Activated CD4-positive, alpha-beta T cell treated with anti-CD3 and anti-CD28 coated beads, Interleukin-10, Interleukin-2, amounts not matched to agents 100 ng/mL and 50 ng/mL, durations not matched to agents 16 hours and 8 hours (primary cell): Measurements from ENCODE around the gene AHNAK2.

Experiments
- DNase-seq: peaks from one replicate; pipeline ENCODE4 v3.0.0-alpha.2; 2020

The AHNAK2 gene

DNA sequence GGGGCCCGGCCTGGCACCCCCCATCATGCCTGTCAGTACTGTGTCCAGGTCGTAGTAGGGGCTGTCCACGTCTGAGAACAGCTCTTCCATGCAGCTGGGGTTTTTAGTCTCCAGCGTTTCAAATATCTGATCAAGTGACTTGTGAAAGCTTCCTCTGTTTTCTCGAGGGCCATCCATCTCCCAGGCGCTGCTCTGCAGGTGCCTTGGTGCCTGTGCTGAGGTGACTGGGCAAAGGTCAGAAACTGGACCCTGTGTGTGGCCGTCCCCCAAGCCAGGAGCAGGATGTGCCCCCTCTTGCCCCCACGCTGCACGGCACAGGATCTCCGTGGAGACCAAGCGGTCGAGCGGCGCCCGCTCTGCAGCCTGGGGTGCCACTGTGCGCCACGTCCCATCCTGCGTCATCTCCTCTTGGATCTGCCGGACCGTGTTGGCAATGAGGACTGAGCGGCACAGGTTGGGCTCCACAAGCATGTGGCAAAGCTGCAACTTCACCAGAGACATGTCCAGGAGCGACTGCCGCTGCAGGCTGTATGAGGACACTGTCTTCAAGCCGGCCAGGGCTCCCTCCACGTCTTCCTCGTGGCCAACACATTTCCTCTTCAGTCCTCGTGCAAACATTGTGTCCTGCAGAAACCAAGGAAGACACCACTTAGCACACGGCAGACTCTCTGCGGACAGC is 33.3 kb upstream of the AHNAK2 start:
- DNase-seq: no peak

DNA sequence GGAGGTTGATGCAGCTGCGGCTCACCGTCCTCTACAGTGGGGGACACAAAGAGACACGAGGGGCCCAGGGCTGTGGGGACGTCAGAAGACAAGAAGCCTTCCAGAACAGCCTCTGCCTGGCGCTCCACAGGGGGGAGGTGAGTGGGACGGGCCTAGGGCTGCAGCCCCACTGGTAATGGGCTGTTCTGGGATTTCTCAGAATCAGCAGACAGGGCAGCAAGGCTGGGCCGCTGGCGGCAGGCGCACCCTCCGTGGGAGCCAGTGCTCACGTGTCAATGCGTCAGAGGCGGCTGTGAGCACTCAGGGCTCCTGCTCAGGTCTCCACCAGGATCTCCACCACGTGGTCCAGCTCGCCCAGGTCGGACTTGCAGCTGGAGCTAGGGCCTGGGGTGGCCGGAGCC is 32.7 kb upstream of the AHNAK2 start:
- no peak for DNase-seq

DNA sequence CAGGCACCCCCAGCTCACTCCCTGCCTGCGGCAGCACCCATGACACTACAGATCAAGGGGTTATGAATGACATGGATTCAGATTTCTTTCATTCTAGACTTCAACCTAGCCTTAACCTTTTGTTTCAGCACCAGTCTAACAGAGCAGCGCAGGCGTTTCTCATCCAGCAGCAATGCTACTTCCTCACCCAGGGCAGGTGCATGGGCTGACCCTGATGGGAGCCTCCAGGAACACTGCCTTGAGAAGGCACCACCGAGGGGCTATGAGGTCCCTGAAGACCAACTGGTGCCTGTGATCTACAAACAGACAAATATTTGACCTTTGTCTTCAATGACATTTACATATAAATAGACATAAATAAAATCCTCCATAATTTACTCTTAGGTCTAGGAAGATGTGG is 31.9 kb upstream of the AHNAK2 start:
- no peak for DNase-seq

DNA sequence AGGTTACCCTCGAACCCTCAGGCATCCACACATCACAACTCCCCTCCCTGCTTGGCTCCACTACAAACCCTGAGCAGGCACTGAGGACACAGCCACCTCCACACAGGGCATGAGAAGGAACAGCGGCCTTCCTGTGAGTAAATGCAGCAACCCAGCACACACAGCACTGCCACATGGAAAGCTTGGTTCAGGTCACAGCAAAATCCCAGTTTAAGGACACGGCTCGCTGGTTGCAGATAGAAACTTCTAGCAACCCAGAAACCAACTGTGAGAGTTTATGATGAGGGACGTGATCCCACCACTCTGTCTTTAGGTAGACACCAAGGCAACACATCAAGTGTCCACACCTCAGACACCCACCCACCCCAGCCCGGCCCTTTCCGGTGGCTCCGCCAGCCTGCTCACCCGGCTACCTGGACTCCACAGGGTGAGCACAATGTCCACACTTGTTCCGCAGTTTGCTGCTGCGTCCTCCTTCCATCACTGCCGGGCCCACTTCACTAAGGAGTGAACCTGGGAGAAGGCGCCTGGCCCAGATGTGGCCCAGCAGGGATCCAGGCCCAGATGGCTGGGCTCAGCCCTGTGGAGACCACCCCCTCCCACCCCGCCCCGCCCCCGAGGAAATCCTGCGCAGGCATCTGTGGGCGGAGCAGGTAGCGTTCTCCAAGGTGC is 29.6 kb upstream of the AHNAK2 start:
- no peak for DNase-seq

DNA sequence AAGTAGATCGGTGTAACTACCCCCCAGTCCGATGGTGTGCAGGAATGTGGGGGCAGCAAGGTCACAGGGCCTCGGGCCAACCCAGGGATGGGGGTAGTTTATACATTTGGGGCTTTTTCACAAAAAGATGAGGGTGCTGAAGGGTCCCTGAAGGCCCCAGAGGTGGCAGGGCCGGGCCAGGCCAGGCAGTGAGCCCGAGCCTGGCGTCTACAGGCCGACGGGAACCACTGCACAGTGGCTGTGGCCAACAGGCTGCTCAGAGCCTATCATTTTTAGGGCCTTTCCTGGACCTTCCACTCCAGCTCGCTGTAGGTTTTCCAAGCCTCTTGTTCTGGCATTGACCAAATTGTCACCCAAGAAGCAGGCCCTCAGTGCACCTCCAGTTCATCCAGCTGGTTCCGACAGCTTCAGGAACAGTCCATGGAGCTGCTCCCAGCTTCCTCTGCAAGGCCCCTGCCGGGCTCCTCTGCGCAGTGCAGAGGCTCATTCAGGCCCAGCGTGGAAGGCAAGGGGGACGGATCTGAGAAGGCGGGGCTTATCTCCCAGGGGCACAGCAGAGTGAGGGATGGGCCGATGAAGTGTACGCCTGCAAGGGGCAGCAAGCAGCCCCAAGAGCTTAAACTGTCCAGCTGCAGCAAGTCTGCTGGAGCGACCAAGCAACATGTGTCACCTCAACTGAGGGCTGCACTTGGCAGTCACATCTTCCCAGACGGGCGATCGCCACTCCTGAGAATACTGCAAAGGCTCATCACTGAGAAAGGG is 28.8 kb upstream of the AHNAK2 start:
- no peak for DNase-seq

DNA sequence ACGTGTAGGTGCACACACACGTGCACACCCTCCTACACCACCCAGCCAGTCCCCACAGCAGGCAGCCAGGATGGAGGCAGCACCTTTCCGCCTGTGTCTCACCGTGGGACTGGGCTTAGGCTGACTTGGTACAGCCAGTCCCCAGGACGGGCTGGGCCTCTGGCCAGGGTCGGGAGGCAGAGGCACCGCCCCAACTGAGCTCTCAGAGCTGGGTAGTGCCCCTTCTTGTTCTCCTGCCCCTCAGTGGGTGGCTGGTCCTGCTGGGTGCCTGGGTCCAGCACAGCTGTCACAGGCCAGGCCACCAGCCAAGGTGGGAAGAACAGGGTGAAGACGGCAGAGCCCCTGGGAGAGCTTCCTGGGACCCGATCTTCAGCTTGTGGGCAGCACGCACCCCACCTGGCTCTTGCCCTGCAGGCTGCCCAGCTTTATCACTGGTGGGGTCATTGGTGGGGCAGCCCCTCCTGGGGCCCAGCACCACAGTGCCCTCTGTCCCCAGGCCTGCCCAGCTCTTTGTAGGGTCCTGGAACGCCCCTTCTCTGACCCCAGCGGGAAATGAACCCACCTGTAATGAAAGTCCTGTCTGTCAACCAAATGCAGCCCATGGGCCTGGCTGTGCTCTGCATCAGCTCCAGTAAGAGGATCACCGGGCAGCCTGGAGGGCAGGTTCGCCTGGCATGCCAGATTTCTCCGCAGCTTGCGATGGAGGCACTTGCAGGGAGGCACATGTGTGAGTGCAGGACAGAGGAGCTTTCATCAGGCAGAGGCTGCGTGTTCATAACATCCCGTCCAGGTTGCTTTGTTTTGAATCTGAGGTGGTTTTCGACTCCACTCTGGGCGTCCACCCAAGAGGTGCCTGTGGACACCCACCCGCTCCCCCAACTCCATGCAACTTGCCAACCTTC is 28.0 kb upstream of the AHNAK2 start:
- no peak for DNase-seq

DNA sequence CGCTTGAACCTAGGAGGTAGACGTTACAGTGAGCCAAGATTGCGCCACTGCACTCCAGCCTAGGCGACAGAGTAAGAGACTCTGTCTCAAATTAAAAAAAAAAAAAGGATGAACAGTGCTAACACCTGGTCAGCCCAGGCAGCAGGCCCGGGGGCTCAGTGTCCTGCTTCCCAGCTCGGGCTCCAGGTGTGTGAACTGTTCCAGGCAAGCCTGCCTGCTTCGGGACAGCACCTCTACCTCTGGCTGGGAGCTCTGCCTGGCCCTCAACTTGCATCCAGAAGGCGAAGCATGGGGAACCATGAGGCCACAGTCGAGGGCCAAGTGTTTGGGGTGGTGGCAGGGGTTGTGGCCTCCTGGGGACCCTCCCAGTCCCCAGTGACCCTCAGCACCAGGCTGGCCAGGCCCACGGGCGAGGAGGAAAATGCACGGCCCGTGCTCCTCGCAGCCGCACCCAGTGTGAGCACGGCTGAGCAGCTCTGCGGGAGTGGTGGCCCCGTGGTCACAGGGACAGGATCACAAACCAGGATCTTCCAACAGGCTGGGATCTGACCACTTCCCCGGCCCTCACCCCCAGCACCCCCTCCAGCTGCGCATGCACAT is 27.3 kb upstream of the AHNAK2 start:
- no peak for DNase-seq

DNA sequence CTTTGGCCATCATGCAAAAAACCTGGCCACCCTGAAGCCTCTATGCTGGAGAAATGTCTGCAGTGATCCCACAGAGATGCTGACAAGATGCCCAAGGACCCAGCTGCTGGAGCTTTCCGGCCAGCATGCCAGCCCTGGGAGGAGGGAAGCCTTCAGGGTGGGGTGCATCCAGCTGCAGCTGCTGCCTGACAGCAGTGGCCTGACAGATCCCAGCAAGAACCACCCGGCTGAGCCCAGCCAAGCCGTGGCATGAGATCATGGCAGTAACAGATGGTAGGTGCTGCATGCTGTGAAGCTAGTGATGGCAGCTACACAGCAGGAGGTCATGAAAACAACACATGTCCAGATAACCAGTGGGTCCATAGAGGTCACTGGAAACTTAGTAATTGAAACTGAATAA is 21.2 kb upstream of the AHNAK2 start:
- DNase-seq: no peak

DNA sequence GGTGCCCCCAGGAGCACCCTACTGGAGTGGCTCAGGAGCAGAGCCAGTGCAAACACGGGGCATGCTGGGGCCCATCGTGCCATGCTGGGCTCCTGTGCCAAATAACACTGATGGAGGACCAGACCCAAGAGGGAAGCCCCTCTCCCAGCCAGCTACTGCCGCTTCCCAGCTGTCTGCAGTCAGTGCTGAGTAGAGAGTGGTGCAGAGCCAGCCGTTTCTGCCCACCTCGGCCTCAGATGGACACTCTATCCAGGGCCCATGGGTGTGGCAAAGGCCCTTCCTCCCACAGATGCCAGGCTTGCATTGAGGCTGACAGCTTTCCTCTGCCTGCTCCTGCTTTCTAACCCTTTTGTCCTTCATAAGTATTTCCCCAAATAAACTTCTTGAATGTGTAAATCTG is 20.6 kb upstream of the AHNAK2 start:
- DNase-seq: no peak

DNA sequence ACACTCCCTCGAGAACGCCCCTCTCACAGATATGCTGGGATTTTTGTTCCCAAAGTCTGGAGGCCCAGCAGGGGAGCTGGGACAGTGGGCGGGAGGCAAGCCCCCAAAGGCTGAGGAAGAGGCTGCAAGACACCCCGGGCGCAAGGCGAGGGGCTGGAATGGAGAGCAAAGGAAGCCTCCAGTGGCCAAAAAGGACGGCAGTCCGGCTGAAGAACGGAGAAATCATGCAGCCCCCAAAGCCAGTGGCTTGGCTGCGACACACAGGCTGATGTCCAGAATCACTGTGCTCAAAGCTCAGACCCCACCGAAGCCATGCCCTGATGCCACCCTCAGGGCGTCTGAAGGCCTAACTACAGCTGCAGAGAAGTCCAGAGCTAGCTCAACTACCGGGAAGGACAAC is 18.3 kb upstream of the AHNAK2 start:
- DNase-seq: no peak

DNA sequence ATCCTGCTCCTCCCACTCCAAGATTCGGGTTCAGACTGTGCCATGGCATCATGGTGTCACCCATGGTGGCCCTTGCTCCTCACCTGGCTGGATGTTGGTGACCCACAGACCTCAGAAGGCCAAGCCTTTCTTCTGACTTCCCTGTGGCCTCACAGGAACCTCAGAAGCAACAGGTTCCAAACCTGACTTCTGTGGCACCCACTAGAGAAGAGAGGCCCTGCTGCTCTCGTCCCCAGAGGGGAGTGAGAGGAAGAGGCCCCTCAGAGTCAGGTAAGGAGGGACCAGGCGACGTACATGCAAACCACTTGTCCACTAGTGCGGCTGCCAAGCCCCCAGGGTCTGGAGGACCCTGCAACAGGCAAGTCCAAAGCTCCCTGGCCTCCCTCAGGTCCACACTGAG is 17.9 kb upstream of the AHNAK2 start:
- DNase-seq: no peak

DNA sequence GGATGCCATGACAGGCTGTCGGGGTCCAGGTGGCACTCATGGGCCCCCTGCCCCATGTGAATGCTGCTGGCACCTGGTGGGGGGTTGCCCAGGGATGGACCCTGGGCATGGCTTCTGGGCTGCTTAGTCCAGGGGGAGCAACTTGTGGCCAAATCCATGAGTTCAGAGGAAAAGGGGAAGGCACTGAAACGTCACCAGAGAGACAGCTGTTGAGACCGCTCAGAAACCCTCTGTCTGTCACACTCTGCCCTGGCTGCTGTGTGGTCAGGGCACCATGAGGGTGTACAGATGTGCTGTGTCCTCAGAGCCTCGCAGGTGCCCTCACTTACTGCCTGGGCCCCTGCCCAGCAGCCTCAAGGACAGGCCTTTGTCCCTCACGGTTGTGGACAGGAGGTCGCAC is 16.8 kb upstream of the AHNAK2 start:
- no peak for DNase-seq

DNA sequence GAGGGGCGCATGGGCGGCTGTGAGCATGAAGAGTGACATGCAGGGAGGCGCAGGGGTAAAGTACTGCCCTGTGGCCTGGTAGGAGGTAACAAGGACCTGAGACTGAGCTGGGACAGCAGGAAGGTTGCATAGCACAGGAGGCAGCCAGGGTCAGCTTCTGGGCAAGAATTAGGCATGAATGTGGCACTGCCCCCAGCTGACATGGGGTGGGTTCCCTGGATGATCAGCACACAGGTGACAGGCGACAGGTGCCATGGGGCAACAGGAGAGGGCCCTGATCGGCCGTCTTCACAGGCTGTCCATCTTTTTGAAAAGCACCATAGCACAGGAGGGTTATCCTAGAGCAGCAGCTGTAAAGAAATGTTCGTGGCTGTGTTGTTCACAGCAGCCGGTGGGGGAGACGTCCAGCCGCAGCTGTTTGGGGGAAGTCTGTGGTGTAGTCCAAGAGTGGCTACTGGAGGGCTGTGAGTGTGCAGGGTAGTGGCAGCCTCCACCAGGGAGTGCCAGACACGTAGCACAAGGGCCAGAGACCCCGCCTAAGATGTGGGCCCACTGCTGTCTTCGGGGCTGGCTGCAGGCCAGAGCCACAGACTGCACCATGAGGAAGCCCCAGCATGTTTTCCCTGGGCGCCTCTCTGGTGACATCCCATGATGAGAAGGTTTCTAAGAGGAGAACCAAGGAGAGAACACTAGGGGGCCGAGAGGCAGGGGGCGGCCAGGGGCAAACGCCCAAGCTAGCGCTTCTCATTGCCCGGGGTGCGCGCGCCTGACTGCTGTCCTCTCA is 15.8 kb upstream of the AHNAK2 start:
- DNase-seq: no peak

DNA sequence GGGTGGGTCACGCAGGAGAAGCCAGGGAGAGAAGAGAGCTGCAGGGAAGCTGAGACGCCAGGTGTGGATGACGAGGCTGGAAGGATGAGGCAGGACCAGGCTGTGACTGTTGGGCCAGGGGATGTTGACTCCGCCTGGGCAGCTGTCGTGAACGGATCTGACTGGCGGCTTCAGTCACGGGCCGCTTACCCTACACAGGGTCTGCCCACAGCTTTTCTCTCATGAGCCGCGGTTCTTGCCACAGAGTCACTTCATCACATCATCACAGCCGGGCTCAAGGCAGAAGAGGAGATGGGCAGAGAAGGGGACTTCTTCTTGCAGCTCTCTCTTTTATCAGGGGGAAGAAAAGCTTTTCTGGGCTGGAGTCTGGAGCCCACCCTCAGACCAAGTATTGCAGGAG is 15.1 kb upstream of the AHNAK2 start:
- no peak for DNase-seq

DNA sequence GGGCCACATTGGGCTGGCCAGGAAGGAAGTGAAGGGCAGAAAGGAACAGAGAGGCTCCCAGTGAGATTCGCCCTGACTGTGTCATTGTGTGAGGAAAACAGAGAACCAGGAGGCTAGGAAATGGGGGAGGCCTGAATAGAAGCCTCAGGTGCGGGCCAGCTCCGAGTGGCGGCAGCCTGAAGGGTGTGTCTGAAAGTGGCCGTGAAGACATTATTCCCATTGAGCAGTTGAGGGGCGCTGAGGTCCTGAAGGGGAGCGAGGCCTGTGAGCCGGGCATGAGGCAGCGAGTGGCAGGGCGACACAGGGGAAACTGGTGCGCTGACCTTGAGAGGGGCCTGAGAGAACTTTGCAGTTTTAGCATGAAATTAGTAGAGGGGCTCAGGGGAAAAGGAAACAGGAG is 14.3 kb upstream of the AHNAK2 start:
- no peak for DNase-seq

DNA sequence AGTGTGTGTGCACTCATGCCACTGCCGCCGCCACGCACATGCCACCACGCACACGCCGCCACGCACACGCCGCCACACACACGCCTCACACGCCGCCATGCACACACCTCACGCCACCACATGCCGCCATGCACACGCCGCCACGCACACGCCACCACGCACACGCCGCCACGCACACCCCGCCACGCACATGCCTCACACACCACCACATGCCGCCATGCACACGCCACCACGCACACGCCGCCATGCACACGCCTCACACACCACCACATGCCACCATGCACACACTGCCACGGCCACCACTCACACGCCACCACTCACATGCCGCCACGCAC is 13.7 kb upstream of the AHNAK2 start:
- DNase-seq: no peak

DNA sequence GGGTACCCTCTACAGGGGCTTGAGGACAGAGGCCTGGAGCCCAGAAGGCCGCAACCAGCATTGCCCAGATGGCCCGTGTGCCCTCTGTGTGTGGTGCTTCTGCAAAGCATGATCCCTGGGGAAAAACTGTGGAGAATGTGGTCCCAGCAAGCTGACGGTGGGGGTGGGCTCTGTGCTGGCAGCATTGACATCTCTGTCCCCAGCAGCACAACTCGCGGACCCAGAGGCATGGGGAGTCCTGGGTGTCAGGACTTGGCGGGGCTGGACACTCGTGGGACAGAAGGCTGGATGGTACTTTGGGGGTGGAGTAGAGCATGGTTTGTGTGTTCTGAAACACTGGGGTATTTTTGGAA is 11.8 kb upstream of the AHNAK2 start:
- DNase-seq: no peak

DNA sequence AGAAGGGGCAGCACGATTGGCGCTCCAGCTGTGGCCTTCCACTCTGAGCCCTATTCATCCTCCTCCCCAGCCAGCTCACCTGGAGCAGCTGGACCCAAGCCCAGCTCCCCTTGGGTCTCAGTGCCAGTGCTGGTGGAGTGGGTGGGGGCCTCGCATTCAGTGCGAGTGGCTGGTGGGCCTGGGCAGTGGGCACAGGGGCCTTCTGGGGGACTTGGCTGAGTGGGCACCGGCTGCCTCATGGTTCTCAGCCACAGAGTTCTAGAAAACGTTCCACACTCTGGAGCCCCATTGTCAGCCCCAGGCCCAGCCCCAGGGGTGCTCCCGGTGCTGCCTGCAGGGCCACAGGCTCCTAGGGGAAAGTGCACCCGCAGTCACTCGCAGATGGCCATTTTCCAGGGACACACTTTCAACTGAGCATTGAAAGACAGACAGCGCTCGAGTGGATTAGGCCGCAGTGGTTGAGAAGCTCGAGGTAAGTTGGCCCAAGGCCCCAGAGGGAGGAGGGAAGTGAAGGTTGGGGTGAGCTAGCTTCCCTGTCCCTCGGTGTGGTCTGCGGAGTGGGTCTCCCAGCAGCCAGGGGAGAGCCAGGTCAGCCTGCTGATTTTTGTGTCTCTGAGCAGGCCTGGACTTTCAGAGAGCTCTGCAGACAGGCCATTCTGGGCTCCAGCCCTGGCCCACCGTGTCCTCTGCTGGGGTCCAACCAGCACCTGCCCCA is 11.2 kb upstream of the AHNAK2 start:
- no peak for DNase-seq

DNA sequence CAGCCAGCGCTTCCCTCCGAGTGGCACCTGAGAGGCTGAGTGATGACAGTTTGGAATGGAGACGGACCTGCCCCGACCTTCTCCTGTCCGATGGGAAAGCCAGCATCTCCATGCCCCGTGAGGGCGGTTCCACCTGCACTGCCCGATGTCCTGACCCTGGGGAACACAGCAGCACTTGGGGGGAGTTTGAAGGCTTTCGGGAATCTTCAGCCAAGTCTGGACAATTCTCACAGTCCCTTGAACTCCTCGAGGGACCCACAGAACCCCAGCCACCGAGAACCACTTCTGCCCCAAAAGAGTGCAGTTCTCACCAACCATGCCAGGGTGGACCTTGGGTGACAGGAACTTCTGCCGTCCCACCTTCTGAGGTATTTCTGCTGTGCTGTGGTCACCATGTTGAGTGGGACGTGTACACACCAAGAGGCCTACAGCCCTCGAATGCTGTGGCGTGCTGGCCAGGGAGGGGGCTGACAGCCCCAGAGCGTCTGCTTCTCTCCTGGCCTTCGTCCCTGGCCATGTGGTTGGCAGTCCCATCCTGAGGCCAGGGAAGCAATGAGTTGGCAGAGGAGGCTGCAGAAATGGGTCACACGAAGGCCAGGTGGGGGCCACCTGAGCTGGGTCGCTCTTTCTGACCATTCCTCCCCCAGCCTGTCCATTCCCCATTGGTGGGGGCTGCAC is 8.5 kb upstream of the AHNAK2 start:
- DNase-seq: no peak

DNA sequence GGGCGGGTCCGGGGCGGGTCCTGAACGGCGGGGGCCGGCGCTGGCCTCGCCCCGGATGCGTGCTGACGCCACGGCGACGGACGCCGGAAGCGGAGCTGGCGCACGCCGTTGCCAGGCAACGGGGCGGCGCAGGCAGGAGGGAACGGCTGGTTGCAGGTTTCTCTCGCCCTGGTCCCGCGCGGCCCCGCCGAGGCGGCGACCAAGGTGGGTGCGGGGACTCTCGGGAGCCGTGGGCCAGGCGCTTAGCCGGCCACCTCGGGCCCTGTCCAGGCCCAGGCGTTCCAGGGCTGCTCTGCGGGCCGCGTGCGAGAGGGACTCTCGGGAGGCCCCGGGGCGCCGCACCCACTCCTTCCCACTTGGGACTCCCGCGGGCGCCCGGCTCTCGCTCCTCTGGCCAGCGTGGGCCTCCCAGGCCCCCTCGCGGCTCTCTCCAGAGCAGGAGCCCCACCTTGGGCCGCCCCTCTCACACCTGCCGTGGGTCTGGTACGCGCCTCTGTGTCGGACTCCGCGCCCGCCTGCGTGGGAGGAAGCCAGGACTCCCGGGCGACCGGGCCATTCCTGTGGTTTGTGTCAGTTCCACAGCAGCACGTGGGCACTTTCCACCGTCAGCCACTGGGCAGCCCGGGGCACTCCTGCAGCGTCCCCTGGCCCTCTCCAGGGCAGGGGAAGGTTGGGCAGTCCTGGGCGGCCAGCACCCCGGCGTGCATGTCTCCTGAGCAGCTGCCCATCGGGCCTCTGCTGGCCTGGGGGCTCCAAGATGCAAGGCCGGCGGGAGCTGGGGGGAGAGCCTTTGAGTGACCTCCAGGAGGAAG is 7.7 kb upstream of the AHNAK2 start, which contains the start of gene CLBA1:
Gene CLBA1 (plus strand): TSS at position 114 of the 812 bp plus-strand sequence. CDS start 644 bp downstream, at position 758.
- peak; percentile 93 for DNase-seq
